HepG2 (cell line): ENCODE results near the gene PPARA. TPM values are rescaled to one million over a fixed set of nuclear protein-coding genes. Genes with fewer than 3 reads are reported as not detected.

ENCODE experiments used
- ETV5 ChIP-seq: IDR thresholded peaks from 2 replicates; pipeline ENCODE4 v1.6.1; 2018; ENCODE audit warnings: missing biosample characterization, missing genetic modification reagents, inconsistent platforms, borderline replicate concordance
- GATAD2A ChIP-seq: IDR thresholded peaks from 2 replicates; pipeline ENCODE4 v1.6.1; 2016
- HIC2 ChIP-seq: sonication (generic); formaldehyde crosslinking; IDR thresholded peaks from 2 replicates; pipeline ENCODE4 v1.9.0; 2022; ENCODE audit warnings: low read depth, missing genetic modification reagents
- HNRNPL ChIP-seq: fragments of 200-400 bp; formaldehyde crosslinking; IDR thresholded peaks from 2 replicates; pipeline ENCODE4 v1.6.1; 2017; ENCODE audit warnings: mild to moderate bottlenecking, low read depth, low read length
- KDM1A ChIP-seq: IDR thresholded peaks from 2 replicates; pipeline ENCODE4 v1.6.1; 2016; ENCODE audit warnings: missing compliant biosample characterization
- KDM5B ChIP-seq: sonication (generic); formaldehyde crosslinking; IDR thresholded peaks from 2 replicates; pipeline ENCODE4 v1.4.0; 2020; ENCODE audit warnings: missing genetic modification reagents, mild to moderate bottlenecking, borderline replicate concordance
- MNT ChIP-seq: fragments of 450-650 bp; IDR thresholded peaks from 2 replicates; pipeline ENCODE4 v1.6.1; 2016
- NFRKB ChIP-seq: fragments of 450-650 bp; IDR thresholded peaks from 2 replicates; pipeline ENCODE4 v1.6.1; 2017
- STAG1 ChIP-seq: sonication (generic); formaldehyde crosslinking; IDR thresholded peaks from 2 replicates; pipeline ENCODE4 v1.4.0; 2020; ENCODE audit warnings: missing genetic modification reagents
- TCF7 ChIP-seq: sonication (generic); IDR thresholded peaks from 2 replicates; pipeline ENCODE4 v1.6.1; 2016; ENCODE audit warnings: antibody characterized with exemption, low read depth
- TFE3 ChIP-seq: IDR thresholded peaks from 2 replicates; pipeline ENCODE4 v1.6.1; 2016
- THYN1 ChIP-seq: sonication (generic); formaldehyde crosslinking; IDR thresholded peaks from 2 replicates; pipeline ENCODE4 v1.8.1; 2023; ENCODE audit warnings: low read depth, mild to moderate bottlenecking, moderate library complexity, missing genetic modification reagents, borderline replicate concordance
- ZBTB40 ChIP-seq, 2 experiments: fragments of 450-650 bp in 1 of 2; sonication (generic) in 1 of 2; formaldehyde crosslinking in 1 of 2; IDR thresholded peaks; 2 replicates each; pipeline versions ENCODE4 v1.6.1 to v1.8.0; 2016 to 2022; ENCODE audit warnings: antibody characterized with exemption in 1 of 2, mild to moderate bottlenecking in 1 of 2, missing genetic modification reagents in 1 of 2
- ZKSCAN8 ChIP-seq: IDR thresholded peaks from 2 replicates; pipeline ENCODE4 v1.6.1; 2016; ENCODE audit warnings: borderline replicate concordance, missing genetic modification reagents, missing compliant biosample characterization
- ZNF510 ChIP-seq: sonication (generic); formaldehyde crosslinking; IDR thresholded peaks from 2 replicates; pipeline ENCODE4 v1.4.0; 2020; ENCODE audit warnings: low read depth, mild to moderate bottlenecking, missing genetic modification reagents
- ZNF614 ChIP-seq: IDR thresholded peaks from 2 replicates; pipeline ENCODE4 v1.6.1; 2018; ENCODE audit warnings: missing biosample characterization, missing genetic modification reagents, inconsistent platforms, borderline replicate concordance
- polyA plus RNA-seq, 8 experiments: library from polyadenylated mRNA; depleted of rRNA in 3 of 8; stranded (reverse) in 7 of 8; unstranded in 1 of 8; fragments of >200 nt; fragmentation: Illumina TruSeq in 4 of 8; extraction: Trizol in 4 of 8; gene quantifications; 2 replicates each; pipeline versions ENCODE4 v1.2.1 to v1.2.3, GENCODE V29; 2011 to 2016; ENCODE audit warnings: low read depth in 4 of 8, missing spikeins in 1 of 8, mixed read lengths in 1 of 8; ENCODE audit not compliant: insufficient read depth in 1 of 8
- total RNA-seq, 5 experiments: library from RNA; depleted of rRNA; stranded (reverse); fragments of >200 nt; fragmentation: Illumina TruSeq; extraction: Trizol; gene quantifications; 2 replicates each; pipeline ENCODE4 v1.2.3, GENCODE V29; 2016; ENCODE audit warnings: low read depth in 1 of 5

The PPARA gene
- total and polyA plus RNA-seq, 2 of the 13 experiments (the other 11 are each of a cell fraction or from before 2014, with no cell fraction given): 18.2 to 24.7 TPM

- TF ChIP-seq TFE3 (CRISPR knock-in tag) (0 out of 2 replicates have a peak, but pooled peaks have one; percentile 34), ZNF510 (CRISPR knock-in tag) (0 out of 2 replicates have a peak, but pooled peaks have one; percentile 48), MNT (peak; percentile 37), HNRNPL (0 out of 2 replicates have a peak, but pooled peaks have one; percentile 13), HIC2 (0 out of 2 replicates have a peak, but pooled peaks have one; percentile 19), KDM1A (CRISPR knock-in tag) (no peak), ZBTB40 (IDR thresholded peaks at IDR 0.05) (no peak), ZBTB40 (CRISPR knock-in tag; IDR thresholded peaks at IDR 0.05) (no peak), ZNF614 (CRISPR knock-in tag) (0 out of 2 replicates have a peak, but pooled peaks have one; percentile 17), GATAD2A (0 out of 2 replicates have a peak, but pooled peaks have one; percentile 20), STAG1 (peak; percentile 99), THYN1 (CRISPR knock-in tag) (no peak), NFRKB (no peak), TCF7 (no peak), ZKSCAN8 (CRISPR knock-in tag) (no peak), ETV5 (0 out of 2 replicates have a peak, but pooled peaks have one; percentile 25), KDM5B (peak; percentile 27)
Observed at GRCh38 chr22:46122511-46122971, 27.8 kb upstream of the PPARA start (continued).
